K562 (cell line): ENCODE data around the gene CLDN14. TPM values are rescaled to one million over a fixed set of nuclear protein-coding genes. Genes with fewer than 3 reads are reported as not detected.

ENCODE experiments used
- ATF1 ChIP-seq, 2 experiments: fragments of 450-650 bp in 1 of 2; IDR thresholded peaks; 2 replicates each; pipeline ENCODE4 v1.6.1; 2016; ENCODE audit warnings: missing compliant biosample characterization in 1 of 2, missing genetic modification characterization in 1 of 2
- HMG20A ChIP-seq: fragments of 450-650 bp; formaldehyde crosslinking; conservative IDR thresholded peaks from 2 replicates; pipeline ENCODE4 v1.4.0; 2020; ENCODE audit warnings: mild to moderate bottlenecking, mixed read lengths
- HNRNPL ChIP-seq: fragments of 200-400 bp; formaldehyde crosslinking; IDR thresholded peaks from 2 replicates; pipeline ENCODE4 v1.6.1; 2017; ENCODE audit warnings: low read depth, mild to moderate bottlenecking, low read length
- JUN ChIP-seq, 2 experiments: sonication (generic) in 1 of 2; formaldehyde crosslinking in 1 of 2; IDR thresholded peaks; 2 replicates each; pipeline versions ENCODE4 v1.6.1 to v1.8.0; 2012 to 2022; ENCODE audit warnings: borderline replicate concordance in 2 of 2, mild to moderate bottlenecking in 2 of 2, improper control_type of control experiment in 1 of 2, low read depth in 1 of 2, low read length in 1 of 2, missing genetic modification reagents in 1 of 2
- LCOR ChIP-seq: sonication (generic); formaldehyde crosslinking; IDR thresholded peaks from 2 replicates; pipeline ENCODE4 v1.8.0; 2022; ENCODE audit warnings: mild to moderate bottlenecking, missing genetic modification reagents
- NFE2 ChIP-seq: IDR thresholded peaks from 2 replicates; pipeline ENCODE4 v1.6.1; 2014; ENCODE audit warnings: antibody characterized with exemption, low read depth
- NR2C2 ChIP-seq, 2 experiments: fragments of 200-800 bp in 1 of 2; sonication (Bioruptor generic) in 1 of 2; sonication (generic) in 1 of 2; formaldehyde crosslinking in 1 of 2; IDR thresholded peaks; 2 replicates each; pipeline versions ENCODE4 v1.6.1 to v1.8.0; 2016 to 2022; ENCODE audit warnings: mild to moderate bottlenecking in 1 of 2, missing compliant biosample characterization in 1 of 2, missing genetic modification characterization in 1 of 2, missing genetic modification reagents in 1 of 2
- PHB2 ChIP-seq: fragments of 450-650 bp; IDR thresholded peaks from 2 replicates; pipeline ENCODE4 v1.6.1; 2017; ENCODE audit warnings: low read depth
- POLR2G ChIP-seq: fragments of 200-400 bp; formaldehyde crosslinking; IDR thresholded peaks from 2 replicates; pipeline ENCODE4 v1.6.1; 2017; ENCODE audit warnings: low read depth, mild to moderate bottlenecking, antibody characterized with exemption, low read length, moderate library complexity
- TEAD1 ChIP-seq, 2 experiments: fragments of 450-650 bp in 1 of 2; sonication (generic) in 1 of 2; formaldehyde crosslinking; IDR thresholded peaks; 2 replicates each; pipeline versions ENCODE4 v1.4.0 to v1.8.0; 2020 to 2022; ENCODE audit warnings: mild to moderate bottlenecking in 2 of 2, missing genetic modification reagents in 1 of 2
- ZBTB17 ChIP-seq: fragments of 450-650 bp; formaldehyde crosslinking; IDR thresholded peaks from 2 replicates; pipeline ENCODE4 v1.4.0; 2020; ENCODE audit warnings: mild to moderate bottlenecking
- ZC3H8 ChIP-seq: fragments of 450-650 bp; IDR thresholded peaks from 2 replicates; pipeline ENCODE4 v1.6.1; 2017
- ZNF263 ChIP-seq: sonication (generic); formaldehyde crosslinking; IDR thresholded peaks from 2 replicates; pipeline ENCODE4 v1.8.0; 2022; ENCODE audit warnings: mild to moderate bottlenecking, missing genetic modification reagents, borderline replicate concordance
- ZNF77 ChIP-seq: fragments of 250-450 bp; sonication (Bioruptor Pico); IDR thresholded peaks from 2 replicates; pipeline ENCODE4 v1.5.0; 2020
- polyA plus RNA-seq, 8 experiments: library from polyadenylated mRNA; depleted of rRNA in 4 of 8; stranded (reverse) in 5 of 8; unstranded in 3 of 8; fragments of >200 nt; fragmentation: Nextera tagmentation in 2 of 8; fragmentation: Illumina TruSeq in 1 of 8; extraction: Ambion mirVana in 2 of 8; extraction: Trizol in 1 of 8; gene quantifications; 2 replicates each; pipeline versions ENCODE4 v1.2.1 to v1.2.3, GENCODE V29; 2011 to 2014; ENCODE audit warnings: inconsistent platforms in 1 of 8, missing spikeins in 1 of 8
- total RNA-seq, 7 experiments: library from RNA; depleted of rRNA in 6 of 7; stranded (reverse); fragments of >200 nt in 6 of 7; fragmentation: Illumina TruSeq in 2 of 7; extraction: Trizol in 2 of 7; gene quantifications; 2 replicates each; pipeline versions ENCODE4 v1.2.1 to v1.2.3, GENCODE V29; 2011 to 2021; ENCODE audit warnings: low replicate concordance in 1 of 7
- TF ChIP-seq, protein P1 (sequence below), 2 experiments: fragments of 450-650 bp; IDR thresholded peaks; 2 replicates each; pipeline ENCODE4 v1.6.1; 2016; ENCODE audit warnings: mild to moderate bottlenecking in 2 of 2, borderline replicate concordance in 1 of 2, low read depth in 1 of 2, moderate library complexity in 1 of 2
- TF ChIP-seq, protein P2 (sequence below): fragments of 250-450 bp; sonication (Bioruptor Pico); IDR thresholded peaks from 2 replicates; pipeline ENCODE4 v1.4.0; 2020; ENCODE audit warnings: borderline replicate concordance

The CLDN14 gene
- total and polyA plus RNA-seq, 9 of the 15 experiments (the other 6 are each of a cell fraction or from before 2014, with no cell fraction given): not detected

DNA sequence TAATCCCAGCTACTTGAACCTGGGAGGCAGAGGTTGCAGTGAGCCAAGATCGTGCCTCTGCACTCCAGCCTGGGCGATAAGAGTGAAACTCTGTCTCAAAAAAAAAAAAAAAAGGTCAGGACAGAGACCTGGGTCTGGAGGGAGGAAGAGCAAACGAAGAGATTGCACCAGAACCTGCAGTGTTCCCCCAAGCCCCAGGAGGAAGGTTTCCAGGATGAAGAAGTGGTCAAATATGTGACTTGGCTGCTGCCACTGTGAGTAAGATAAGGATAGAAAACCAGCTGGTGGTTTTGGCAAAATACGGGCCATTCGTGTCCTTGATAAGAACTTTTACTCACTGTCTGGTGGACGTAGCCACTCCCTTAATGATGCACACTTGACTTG is 42.2 kb downstream of the CLDN14 start (continued):
- TF ChIP-seq, protein P1, sequence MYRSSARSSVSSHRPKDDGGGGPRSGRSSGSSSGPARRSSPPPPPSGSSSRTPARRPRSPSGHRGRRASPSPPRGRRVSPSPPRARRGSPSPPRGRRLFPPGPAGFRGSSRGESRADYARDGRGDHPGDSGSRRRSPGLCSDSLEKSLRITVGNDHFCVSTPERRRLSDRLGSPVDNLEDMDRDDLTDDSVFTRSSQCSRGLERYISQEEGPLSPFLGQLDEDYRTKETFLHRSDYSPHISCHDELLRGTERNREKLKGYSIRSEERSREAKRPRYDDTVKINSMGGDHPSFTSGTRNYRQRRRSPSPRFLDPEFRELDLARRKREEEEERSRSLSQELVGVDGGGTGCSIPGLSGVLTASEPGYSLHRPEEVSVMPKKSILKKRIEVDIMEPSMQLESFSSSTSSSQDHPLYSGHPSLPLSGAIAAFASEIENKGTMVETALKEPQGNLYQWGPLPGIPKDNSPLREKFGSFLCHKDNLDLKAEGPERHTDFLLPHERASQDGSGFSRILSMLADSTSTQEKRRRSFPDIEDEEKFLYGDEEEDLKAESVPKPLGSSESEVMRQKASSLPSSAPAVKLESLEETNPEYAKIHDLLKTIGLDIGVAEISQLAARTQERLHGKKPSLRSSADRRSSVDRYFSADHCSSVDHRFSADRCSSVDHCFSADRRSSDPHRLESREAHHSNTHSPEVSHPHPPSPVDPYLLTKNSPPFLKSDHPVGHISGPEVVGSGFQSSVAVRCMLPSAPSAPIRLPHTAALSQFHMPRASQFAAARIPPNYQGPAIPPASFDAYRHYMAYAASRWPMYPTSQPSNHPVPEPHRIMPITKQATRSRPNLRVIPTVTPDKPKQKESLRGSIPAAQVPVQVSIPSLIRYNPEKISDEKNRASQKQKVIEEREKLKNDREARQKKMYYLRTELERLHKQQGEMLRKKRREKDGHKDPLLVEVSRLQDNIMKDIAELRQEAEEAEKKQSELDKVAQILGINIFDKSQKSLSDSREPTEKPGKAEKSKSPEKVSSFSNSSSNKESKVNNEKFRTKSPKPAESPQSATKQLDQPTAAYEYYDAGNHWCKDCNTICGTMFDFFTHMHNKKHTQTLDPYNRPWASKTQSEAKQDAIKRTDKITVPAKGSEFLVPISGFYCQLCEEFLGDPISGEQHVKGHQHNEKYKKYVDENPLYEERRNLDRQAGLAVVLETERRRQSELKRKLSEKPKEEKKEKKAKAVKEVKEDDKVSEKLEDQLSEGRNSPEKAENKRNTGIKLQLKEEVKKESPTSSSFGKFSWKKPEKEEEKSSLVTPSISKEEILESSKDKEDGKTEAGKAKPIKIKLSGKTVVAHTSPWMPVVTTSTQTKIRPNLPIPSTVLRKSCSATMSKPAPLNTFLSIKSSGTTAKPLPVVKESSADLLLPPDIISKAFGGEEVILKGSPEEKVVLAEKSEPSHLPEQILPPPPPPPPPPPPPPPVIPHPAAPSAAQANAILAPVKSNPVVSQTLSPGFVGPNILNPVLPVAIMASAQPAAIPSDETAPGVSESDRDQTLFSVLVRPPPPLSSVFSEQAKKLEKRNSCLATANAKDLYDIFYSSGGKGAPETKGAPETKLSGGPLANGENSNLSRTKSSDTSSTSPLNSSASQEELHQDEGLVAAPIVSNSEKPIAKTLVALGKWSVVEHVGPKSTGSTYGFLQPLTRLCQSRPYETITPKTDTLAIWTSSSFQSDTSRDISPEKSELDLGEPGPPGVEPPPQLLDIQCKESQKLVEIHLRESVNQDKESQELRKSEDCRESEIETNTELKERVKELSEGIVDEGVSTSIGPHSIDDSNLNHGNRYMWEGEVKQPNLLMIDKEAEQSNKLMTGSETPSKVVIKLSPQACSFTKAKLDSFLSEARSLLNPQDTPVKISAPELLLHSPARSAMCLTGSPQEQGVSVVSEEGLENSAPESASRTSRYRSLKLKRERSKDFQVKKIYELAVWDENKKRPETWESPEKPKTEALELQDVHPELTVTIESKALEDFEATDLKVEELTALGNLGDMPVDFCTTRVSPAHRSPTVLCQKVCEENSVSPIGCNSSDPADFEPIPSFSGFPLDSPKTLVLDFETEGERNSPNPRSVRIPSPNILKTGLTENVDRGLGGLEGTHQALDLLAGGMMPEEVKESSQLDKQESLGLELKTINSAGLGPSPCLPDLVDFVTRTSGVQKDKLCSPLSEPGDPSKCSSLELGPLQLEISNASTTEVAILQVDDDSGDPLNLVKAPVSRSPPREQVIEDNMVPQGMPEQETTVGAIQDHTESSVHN (IDR thresholded peaks at IDR 0.05; ENCODE audit: borderline replicate concordance in 1 of 2, low read depth in 1 of 2): peak in 1 of 2 experiments; percentile 55; a peak in 1 of 4 replicates
- peak; percentile 75; the same call in 1 of the 2 replicates for TF ChIP-seq ZNF263 (CRISPR knock-in tag)
- 0 out of 2 replicates have a peak, but pooled peaks have one; percentile 6 for TF ChIP-seq NFE2
- TF ChIP-seq TEAD1 (CRISPR knock-in tag; IDR thresholded peaks at IDR 0.05): 0 out of 4 replicates have a peak, but pooled peaks of 1 of the 2 experiments have one; percentile 46
- no peak for TF ChIP-seq ATF1 (CRISPR knock-in tag; IDR thresholded peaks at IDR 0.05)
- 0 out of 2 replicates have a peak, but pooled peaks have one; percentile 23 for TF ChIP-seq ATF1 (tag; IDR thresholded peaks at IDR 0.05)
- 0 out of 2 replicates have a peak, but pooled peaks have one; percentile 20 for TF ChIP-seq PHB2
- TF ChIP-seq LCOR: peak; percentile 86
- no peak for TF ChIP-seq POLR2G
- TF ChIP-seq NR2C2 (CRISPR knock-in tag; IDR thresholded peaks at IDR 0.05): no peak
- peak; percentile 37; the same call in 1 of the 2 replicates for TF ChIP-seq NR2C2 (tag; IDR thresholded peaks at IDR 0.05)
- TF ChIP-seq, protein P2, sequence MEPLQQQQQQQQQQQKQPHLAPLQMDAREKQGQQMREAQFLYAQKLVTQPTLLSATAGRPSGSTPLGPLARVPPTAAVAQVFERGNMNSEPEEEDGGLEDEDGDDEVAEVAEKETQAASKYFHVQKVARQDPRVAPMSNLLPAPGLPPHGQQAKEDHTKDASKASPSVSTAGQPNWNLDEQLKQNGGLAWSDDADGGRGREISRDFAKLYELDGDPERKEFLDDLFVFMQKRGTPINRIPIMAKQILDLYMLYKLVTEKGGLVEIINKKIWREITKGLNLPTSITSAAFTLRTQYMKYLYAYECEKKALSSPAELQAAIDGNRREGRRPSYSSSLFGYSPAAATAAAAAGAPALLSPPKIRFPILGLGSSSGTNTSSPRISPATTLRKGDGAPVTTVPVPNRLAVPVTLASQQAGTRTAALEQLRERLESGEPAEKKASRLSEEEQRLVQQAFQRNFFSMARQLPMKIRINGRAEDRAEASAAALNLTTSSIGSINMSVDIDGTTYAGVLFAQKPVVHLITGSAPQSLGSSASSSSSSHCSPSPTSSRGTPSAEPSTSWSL (CRISPR knock-in tag): no peak
- TF ChIP-seq JUN (IDR thresholded peaks at IDR 0.05; ENCODE audit: borderline replicate concordance, low read depth, low read length): no peak
- no peak for TF ChIP-seq JUN (CRISPR knock-in tag; IDR thresholded peaks at IDR 0.05; ENCODE audit: borderline replicate concordance)
- no peak for TF ChIP-seq ZC3H8
- 0 out of 2 replicates have a peak, but pooled peaks have one; percentile 29 for TF ChIP-seq ZBTB17 (CRISPR knock-in tag)
- TF ChIP-seq HNRNPL: no peak
- TF ChIP-seq HMG20A: no peak
- TF ChIP-seq ZNF77 (CRISPR knock-in tag): no peak
